Stimulated activated CD8-positive, alpha-beta memory T cell treated with anti-CD3 and anti-CD28 coated beads, Interleukin-4, amount 100 ng/mL, for 1 hour (primary cell): ENCODE results near the gene CRYGN.

Experiments
- DNase-seq, 2 donors: peaks; one replicate each; pipeline ENCODE4 v3.0.0-alpha.2; 2020; ENCODE audit warnings: low read depth in 2 of 2, low spot score in 1 of 2

Gene CRYGN

DNA sequence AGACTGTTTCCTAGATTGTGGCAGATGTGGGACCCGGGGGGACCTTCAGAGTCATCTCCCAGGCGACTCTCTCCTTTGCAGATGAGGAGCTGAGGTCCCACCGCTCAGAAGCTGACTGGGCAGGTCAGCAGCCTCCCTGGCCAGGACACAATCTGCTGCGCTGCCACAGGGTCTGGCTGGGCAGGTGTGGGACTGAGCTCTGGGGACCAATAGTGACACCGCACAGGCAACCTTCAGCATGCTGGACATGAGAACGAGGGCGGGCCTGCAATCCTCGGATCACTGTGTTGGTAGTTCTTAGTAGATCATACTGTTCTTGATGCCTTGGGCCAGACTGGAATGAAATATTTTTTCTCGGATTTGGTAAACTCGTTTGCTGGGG, 20.5 kb upstream of the CRYGN start:
- DNase-seq, result no peak

DNA sequence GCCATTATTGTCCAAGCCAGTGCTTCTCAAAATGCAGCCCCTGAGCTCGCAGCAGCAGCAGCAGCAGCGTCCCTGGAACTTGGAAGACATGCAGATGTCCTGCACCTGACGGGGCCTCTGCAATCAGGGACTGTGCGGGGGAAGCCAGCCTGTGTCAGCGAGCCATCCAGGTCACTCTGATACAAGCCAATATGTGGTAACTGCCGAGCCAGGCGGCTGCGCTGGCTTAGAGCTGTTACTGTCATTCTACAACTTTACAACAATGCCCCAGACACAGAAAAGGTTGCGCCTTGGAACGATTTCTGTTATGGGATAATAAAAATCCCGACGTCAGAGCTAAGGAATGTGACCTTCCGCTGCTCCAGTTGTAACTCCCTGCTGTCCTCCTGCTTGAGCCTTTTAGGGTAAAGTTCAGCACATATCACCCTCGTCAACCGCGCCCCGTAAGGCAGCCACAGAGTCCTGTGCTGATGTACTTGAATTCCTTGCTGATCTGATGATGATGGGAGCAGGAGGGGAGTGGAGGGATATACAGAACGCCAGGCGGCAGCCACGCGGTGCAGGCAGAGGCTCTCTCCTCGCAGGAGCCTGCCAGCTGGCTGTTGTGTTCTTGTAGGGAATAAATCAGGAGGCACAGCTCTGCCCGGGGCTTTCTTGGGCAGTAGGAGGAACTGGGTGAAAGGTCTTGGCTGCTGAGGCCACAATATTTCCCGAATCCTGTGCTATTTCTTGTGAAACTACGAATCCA, 20.0 kb upstream of the CRYGN start:
- DNase-seq, result no peak

DNA sequence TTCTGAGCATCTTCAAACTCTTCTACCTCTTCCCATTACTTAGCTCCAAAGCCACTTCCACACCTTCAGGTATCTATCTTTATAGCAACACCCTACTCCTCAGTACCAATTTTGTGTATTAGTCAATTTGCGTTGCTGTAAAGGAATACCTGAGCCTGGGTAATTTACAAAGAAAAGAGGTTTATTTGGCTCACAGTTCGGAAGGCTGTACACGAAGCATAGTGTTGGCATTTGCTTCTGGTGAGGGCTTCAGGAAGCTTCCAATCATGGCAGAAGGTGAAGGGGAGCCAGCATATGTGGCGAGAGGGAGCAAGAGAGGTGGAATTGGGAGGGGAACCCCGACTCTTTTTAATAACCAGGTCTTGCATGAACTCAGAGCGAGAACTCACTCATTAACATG, 17.6 kb upstream of the CRYGN start:
- no peak for DNase-seq

DNA sequence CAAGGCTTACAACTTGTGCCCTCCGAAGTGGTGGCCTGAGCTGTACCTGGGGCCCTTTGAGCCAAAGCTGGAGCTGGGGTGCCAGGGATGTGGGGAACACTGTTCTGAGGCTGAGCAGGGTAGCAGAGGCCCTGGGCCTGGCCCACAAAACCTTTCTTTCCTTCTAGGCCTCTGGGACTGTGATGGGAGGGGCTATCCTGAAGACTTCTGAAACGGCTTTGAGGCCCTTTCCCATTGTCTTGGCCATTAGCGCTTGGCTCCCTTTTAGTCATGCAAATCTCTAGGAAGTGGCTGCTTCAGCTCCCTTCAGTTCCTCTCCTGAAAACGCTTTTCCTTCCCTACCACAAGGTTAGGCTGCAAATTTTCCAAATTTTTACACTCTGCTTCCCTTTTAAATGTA, 16.8 kb upstream of the CRYGN start:
- DNase-seq, result no peak

DNA sequence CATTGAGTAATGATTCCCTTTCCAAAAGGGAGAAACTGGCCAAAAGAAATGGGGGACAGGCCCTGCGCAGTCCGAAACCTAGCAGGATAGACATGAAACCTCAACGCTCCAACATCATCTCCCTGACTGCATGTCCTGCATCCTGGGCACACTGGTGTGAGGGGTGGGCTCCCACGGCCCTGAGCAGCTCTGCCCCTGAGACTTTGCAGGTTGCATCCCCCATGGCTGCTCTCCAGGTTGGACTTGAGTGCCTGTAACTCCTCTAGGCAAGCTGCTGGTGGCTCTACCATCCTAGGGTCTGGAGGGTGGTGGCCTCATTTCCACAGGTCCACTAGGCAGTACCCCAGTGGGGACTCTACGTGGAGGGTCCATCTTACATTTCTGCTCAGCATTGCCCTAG, 16.3 kb upstream of the CRYGN start:
- no peak for DNase-seq

DNA sequence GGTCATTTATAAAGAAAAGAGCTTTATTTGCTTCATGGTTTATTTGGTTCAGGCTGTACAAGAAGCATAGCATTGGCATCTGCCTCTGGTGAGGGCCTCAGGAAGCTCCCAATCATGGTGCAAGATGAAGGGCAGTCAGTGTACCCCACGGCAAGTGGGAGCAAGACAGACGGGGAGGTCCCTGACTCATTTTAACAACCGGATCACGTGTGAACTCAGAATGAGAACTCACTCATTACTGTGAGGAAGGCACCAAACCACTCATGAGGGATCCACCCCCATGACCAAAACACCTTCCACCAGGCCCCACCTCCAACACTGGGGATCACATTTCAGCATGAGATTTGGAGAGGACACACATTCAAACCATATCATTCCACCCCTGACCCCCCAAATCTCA, 15.7 kb upstream of the CRYGN start:
- no peak for DNase-seq

DNA sequence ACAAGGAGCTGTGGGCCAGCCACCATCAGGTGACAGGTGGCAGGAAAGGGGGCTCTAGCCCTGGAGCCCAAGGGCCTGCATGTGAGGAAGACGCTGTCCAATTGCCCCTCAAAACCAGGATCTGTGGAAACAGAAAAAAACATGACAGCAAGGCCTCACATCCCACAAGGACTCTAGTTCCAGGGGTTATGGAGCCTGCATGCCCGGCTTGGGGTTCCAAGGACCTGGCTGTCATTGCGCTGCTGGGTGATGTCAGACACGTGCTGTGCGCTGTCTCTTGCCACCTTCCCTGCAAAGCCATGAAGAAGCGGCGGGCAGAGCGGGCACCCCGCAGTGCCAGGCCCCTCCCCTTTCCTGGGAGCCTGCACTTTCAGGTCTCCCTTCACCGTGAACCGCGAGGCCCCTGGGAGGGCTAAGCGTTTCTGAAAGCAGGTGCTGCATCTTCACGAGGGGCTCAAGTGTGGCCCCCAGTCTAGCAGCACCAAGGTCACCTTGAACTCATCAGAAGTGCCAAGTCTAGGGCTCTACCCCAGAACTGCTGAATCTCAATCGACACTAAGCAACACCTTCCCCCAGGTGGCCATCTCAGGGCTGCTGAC, 15.1 kb upstream of the CRYGN start:
- no peak for DNase-seq

DNA sequence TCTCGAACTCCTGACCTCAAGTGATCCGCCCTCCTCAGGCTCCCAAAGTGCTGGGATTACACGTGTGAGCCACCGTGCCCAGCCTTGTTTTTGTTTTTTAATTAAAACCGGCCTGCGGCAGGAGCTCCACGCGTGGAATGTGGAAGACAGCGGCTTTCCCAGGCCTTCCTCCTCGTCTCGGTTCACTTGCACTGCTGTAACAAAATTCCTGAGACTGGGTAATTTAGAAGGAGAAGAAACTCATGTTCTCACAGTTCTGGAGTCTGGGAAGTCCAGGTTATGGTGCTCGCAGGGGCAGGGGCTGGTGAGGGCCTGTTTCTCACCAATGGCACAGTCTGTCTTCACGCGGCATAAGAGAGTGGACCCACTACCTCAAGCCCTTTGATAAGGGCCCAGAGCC, 14.4 kb upstream of the CRYGN start:
- DNase-seq, result no peak

DNA sequence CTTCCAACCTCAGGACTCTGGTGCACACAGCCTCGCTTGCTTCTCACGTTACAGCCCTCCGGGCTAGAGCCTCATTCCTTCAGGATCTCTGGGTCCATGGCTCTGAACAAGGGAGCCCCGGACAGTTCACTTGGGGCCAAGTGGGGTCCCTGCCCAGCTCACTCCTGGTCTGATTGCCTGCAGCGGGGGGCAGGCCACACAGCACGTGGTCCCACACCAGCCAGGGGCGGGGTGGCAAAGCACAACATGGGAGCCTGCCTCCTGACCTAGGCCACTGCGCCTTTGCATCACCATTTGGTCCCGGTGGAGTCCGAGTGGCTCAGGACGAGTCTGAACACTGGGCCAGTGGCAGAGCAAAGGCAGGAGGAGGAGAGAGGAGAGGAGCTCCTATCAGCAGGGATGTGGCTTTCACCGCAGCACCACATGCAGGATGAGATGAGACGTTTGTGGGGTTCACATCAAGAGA, 13.4 kb upstream of the CRYGN start:
- DNase-seq, result no peak

DNA sequence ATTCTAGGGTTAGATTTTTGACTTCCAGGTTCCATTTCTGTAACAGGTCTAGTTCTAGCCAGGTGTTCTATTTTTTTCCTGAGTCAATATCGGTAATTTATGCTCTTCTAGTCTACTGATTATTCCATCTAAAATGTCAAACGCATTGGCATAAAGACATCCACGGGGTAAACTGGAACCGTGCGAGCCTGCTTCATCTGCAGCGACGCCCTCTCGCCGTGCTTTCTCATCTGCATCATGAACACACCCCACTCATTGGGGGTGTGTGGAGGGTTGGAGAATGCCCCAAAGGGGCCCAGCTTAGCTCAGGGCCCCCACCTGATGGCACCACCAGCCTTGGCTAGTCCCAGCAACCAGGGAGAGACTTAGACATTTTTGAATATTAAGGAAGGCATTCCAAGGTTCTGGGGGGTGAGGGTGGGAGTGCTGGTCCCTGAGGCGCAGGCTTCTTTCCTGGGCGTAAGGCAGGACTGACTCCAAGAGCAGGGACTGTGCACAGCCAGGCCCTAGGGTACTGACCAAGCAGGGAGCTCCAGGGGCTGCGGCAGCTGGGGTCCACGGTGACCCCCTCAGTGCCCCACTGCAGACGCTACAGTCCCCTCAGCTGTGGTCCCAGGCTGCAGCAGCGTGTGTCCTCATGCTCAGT, 12.9 kb upstream of the CRYGN start:
- DNase-seq, result no peak

DNA sequence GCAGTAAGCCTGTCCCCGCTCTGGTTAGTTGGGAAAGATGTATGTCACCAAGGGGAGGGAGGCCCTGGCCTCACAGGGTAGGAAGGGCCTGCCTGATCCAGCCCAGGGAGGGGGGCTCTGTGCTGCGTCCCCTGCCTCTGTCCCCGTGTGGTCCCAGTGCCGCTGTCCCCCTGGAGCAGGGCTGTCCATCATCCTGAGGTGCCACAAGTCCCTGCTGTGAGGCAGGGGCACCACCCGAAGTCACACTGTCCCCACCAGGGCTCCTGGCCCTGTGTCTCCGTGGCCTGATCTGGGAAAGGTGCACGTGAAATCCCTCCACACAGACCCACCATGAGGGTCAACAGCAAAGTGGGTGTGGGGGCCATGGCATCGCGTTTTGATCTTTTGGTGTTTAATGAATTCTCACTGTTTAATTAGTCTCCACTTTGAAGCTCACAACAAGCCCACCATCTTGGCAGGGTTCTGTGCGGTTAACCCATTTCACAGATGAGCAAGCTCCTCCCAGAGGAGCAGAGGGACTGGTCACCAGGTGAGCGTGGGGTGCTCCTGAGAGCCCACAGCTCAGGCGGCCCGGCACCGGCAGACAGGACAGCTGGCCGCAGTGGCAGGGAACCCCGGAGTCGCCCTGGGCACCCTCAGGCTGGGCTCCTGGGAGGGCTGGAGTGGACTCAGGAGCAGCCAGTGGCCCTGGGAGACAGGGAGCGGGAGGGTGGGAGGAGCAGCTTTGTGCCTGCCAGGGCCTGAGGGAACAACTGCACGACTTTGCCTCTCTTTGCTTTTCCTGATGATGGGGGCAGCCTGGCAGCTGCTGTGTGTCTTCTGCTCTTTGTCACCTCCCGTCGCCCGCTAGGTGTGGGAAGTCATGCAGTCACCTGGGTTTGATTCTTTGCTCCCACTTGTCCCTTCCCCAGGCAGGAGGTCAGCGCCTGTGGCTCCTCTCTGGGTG, 12.0 kb upstream of the CRYGN start:
- DNase-seq, result no peak

DNA sequence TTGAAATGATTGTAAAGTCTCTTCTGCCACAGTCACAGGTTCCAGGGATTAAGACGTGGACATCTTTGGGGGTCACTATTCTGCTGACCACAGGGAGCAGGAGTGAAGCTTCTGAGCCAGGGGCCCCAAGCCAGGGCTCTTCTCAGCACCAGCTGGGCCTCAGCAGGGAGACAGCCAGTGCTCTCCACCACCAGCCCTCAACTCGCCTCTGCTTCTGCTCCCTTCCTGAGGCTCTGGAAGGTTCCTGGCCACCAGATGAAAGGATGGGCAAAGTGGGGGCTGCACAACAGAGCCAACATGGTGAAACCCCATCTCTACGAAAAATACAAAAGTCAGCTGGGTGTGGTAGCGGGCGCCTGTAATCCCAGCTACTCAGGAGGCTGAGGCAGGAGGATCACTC, 11.2 kb upstream of the CRYGN start:
- DNase-seq, result no peak

DNA sequence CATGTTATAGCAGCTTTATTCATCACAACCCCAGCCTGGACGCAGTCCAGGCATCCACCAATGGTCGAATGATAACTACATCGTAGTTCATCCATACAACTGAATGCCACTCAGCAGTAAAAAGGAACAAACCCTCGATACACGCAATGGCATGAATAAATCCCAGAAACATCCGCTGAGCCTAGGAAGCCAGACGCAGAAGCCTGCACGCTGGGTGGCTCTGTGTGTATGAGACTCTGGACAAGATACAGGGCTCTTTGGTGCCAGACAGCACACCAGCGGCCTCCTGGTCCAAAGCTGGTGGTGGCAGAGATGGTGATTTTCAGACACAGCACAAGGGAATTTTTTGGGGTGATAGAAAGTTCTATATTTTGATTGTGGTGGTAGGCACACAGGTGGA, 10.0 kb upstream of the CRYGN start:
- DNase-seq, result no peak

DNA sequence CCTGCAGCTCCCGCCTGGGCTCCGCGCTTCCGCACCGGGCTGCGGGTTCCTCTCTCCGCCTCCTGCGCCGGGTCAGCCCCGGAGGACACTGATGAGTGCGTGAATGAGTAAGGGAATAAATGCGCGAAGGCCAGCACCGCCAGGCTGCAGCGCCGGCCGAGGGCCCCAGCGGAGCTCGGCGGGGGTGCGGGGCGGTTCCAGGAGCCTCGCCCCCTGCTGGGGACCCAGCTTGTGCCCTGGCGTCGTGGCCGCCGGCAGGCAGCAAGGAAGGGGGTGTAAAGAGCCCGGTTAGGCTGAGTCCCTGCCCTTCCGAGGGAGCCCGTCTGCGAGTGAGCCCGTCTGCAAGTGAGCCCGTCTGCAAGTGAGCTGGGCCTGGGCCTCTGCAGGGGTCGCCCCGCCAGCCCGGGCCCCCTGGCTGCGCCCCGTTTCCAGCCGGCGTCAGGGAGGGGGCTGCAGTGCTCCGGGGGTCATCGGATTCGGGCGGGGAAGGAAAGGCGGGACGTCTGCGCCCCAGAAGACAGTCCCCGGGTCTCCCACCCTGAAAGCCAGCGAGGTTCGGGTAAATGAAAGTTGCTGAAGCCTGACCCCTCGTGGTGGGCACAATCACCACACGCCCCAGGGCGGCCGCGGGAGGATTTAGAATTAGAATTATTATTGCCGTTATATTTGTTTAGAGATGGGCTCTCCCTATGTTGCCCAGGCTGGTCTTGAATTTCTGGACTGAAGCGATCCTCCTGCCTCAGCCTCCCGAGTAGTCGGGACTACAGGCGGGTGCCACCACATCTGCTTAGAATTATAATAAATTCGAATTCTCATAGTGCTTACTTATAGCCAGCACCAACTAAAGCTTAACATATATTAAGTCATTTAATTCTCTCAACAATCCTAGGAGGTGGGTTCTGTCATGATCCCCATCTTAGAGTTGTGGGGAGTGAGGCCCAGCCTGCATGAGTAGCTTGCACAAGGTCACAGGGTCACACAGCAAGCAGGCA, 8.6 kb upstream of the CRYGN start:
- peak; percentile 55 to 66 for DNase-seq

DNA sequence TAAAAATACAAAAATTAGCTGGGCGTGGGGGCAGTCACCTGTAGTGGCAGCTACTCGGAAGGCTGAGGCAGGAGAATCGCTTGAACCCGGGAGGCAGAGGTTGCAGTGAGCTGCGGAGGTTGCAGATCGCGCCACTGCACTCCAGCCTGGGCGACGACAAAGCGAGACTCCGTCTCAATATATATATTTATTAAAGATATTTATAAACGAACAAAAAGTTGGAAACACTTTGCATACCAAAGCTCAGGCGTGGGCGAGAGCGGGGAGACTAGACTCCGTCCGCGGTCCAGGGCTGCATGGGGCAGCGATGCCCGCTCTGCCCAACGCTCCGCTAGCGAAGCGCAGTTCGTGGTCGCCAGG, 7.9 kb upstream of the CRYGN start:
- no peak for DNase-seq

DNA sequence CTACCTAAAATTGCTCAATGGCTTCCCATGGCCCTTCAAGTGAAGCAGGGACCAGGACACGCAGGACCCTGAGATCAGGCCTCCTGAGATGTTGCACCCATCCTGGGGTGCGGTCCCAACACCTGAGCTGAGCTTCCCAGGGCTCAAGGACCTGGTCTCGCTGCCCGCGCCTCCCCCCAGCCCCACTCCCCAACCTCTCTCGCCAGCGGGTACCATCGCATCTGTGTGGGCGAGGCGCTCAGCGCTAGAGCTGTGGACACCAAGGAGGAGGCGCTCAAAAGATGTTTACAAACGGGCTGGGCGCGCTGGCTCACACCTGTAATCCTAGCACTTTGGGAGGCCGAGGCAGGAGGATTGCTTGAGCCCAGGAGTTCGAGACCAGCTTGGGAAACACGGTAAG, 7.4 kb upstream of the CRYGN start:
- no peak for DNase-seq

DNA sequence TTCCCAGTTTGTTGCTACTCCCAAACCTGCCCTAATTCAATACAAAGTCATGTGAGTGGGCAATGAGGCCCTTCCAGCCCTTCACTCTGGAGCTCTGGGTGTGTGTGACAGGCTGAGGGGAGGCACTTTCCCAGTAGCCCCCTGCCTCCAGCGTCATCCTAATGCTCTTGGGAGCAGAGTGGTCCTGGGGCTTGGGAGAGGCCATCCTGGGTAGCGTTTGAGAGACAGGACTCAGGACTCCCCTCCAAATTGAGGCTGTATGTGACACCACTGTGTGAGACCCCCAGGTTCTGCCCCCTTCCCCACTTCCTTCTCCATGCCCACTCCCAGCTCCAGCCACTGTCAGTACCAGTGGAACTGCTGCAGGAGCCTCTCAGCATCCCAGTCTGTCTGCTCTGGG, 6.5 kb upstream of the CRYGN start:
- DNase-seq, result no peak

DNA sequence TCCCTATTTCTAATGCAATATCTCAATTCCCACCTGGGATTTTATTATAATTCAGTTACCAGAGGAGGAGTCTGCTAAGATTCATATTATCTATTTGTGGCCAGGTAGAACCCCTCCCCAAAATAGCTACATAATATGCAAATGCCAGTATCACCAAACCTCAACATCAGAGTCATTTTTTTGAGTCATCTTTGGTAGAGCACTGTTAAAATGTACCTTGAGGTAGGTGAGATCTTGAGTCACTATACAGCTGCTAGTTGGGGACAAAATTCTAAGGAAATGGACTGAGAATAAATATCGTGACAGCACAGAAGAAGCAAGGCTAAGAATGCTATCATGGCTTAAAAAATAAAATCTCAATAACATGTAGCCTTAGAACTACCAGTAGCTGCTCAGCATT, 4.7 kb upstream of the CRYGN start:
- no peak for DNase-seq

DNA sequence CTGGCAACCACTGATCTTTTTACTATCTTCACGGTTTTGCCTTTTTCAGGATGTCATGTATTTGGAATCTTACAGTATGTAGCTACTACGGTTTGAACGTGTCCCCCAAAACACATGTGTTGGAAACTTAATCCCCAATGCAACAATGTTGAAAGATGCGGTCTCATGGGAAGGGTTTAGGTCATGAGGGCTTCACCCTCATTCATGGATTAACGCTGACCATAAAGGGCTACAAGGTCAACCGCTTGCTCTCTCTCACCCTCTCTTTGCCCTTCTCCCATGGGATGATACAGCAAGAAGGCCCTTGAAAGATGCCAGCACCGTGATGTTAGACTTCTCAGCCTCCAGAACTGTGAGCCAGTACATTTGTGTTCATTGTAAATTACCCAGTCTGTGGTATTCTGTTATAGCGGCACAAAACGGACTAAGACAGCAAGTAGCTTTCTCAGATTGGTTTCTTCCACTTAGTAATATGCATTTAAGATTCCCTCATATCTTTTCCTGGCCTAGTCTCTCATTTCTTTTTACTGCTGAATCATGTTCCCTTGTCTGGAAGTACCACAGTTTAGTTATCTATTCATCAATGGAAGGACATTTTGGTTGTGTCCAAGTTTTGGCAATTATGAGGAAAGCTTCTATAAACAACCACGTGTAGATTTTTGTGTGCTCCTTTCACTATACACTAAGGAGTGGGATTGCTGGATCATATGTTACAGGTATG, 3.0 kb upstream of the CRYGN start:
- DNase-seq, result no peak
